Activated CD8-positive, alpha-beta T cell treated with anti-CD3 and anti-CD28 coated beads for 36 hours (primary cell): Measurements from ENCODE around the gene NRXN3. TPM values are rescaled to one million over a fixed set of nuclear protein-coding genes. Genes with fewer than 3 reads are reported as not detected.

Experiments used
- ATAC-seq: fragments of 200-7000 bp; cut with Tn5 transposase; one replicate; pipeline ENCODE4 v1.10.0; 2021; ENCODE audit warnings: mild to moderate bottlenecking, moderate library complexity
- CTCF ChIA-PET: fragments of 350-600 bp; sonication (Branson Sonifier 250); formaldehyde crosslinking; loops from one replicate; lab custom pipeline; 2021; ENCODE audit warnings: antibody characterized with exemption; lab: Charles Lee
- POLR2A ChIA-PET: fragments of 350-600 bp; sonication (Branson Sonifier 250); formaldehyde crosslinking; loops from one replicate; lab custom pipeline; 2021; ENCODE audit warnings: antibody characterized with exemption; lab: Charles Lee
- DNase-seq: peaks from one replicate; pipeline ENCODE4 v3.0.0-alpha.2; 2020
- H3K27ac Mint-ChIP-seq: one replicate; pipeline ENCODE4 v1.8.0; 2021; ENCODE audit warnings: mild to moderate bottlenecking, mixed read lengths
- H3K27me3 Mint-ChIP-seq: one replicate; pipeline ENCODE4 v1.8.0; 2021; ENCODE audit warnings: mixed read lengths
- H3K36me3 Mint-ChIP-seq: one replicate; pipeline ENCODE4 v1.8.0; 2021; ENCODE audit warnings: low read depth, mixed read lengths
- H3K4me1 Mint-ChIP-seq: one replicate; pipeline ENCODE4 v1.8.0; 2021; ENCODE audit warnings: low read depth, mixed read lengths
- H3K4me3 Mint-ChIP-seq: one replicate; pipeline ENCODE4 v1.8.0; 2021; ENCODE audit warnings: mild to moderate bottlenecking, moderate library complexity, mixed read lengths
- H3K9me3 Mint-ChIP-seq: one replicate; pipeline ENCODE4 v1.8.0; 2021; ENCODE audit warnings: mixed read lengths
- CTCF ChIP-seq: fragments of 200-600 bp; IDR thresholded peaks from one replicate; pipeline ENCODE4 v1.8.0; 2022; ENCODE audit warnings: antibody characterized with exemption, mild to moderate bottlenecking
- intact Hi-C: fragments of 100-400 bp; cut with micrococcal nuclease; formaldehyde crosslinking; loops from one replicate; pipeline ENCODE4 v1.10.0; 2022
- total RNA-seq, 2 experiments: library from RNA; stranded (reverse); gene quantifications; one replicate each; pipeline ENCODE4 v1.2.3, GENCODE V29; 2021

Gene NRXN3
- total RNA-seq, 2 experiments from 2014 or later = not detected

GRCh38 chr14:78612666-78613065, 442.5 kb downstream of the NRXN3 start:
- Mint-ChIP-seq H3K4me3 (no peak overlapping the region), H3K36me3 (no peaks in the 10 kb centered on the region), H3K4me1 (no peaks in the 10 kb centered on the region), H3K27me3 (peaks cover 2% of the 10 kb centered on the region), H3K27ac (no peak overlapping the region), H3K9me3 (no peaks in the 10 kb centered on the region)
- TF ChIP-seq CTCF = no peak
- ATAC-seq (no peak), DNase-seq (no peak)
- ChIA-PET CTCF (no interaction called here), POLR2A (no interaction called here)
- intact Hi-C loops = no loop called here

- H3K36me3 Mint-ChIP-seq = no peaks in the 10 kb centered on the region
- no peaks in the 10 kb centered on the region for H3K4me1 Mint-ChIP-seq
- DNase-seq = no peak
- no peak overlapping the region for H3K27ac Mint-ChIP-seq
- ATAC-seq = no peak
- no peak for TF ChIP-seq CTCF
- H3K9me3 Mint-ChIP-seq = no peaks in the 10 kb centered on the region
- peaks cover 2% of the 10 kb centered on the region for H3K27me3 Mint-ChIP-seq
- POLR2A ChIA-PET = no interaction called here
- CTCF ChIA-PET = no interaction called here
- intact Hi-C loops = no loop called here
- no peak overlapping the region for H3K4me3 Mint-ChIP-seq
These were observed 444.4 kb downstream of the NRXN3 start for GRCh38 chr14:78614593-78614992.

- intact Hi-C loops = no loop called here
- CTCF ChIA-PET = no interaction called here
- ATAC-seq (no peak), DNase-seq (no peak)
- Mint-ChIP-seq H3K4me1 (no peaks in the 10 kb centered on the region), H3K36me3 (no peaks in the 10 kb centered on the region), H3K9me3 (no peaks in the 10 kb centered on the region), H3K27me3 (no peaks in the 10 kb centered on the region), H3K27ac (no peak overlapping the region), H3K4me3 (no peak overlapping the region)
- POLR2A ChIA-PET = no interaction called here
- no peak for TF ChIP-seq CTCF
These were observed 447.6 kb downstream of the NRXN3 start for GRCh38 chr14:78617735-78618134.

- ChIA-PET CTCF (no interaction called here), POLR2A (no interaction called here)
- intact Hi-C loops = no loop called here
- no peak overlapping the region for H3K4me3 Mint-ChIP-seq
- H3K9me3 Mint-ChIP-seq = no peaks in the 10 kb centered on the region
- H3K36me3 Mint-ChIP-seq = no peaks in the 10 kb centered on the region
- no peaks in the 10 kb centered on the region for H3K27me3 Mint-ChIP-seq
- ATAC-seq = no peak
- no peak for TF ChIP-seq CTCF
- DNase-seq = no peak
- no peaks in the 10 kb centered on the region for H3K4me1 Mint-ChIP-seq
- H3K27ac Mint-ChIP-seq = no peak overlapping the region
These were observed 448.2 kb downstream of the NRXN3 start for GRCh38 chr14:78618368-78618767.

GRCh38 chr14:78627114-78627513, 456.9 kb downstream of the NRXN3 start:
- CTCF ChIA-PET = no interaction called here

More at GRCh38 chr14:78627114-78627513, 456.9 kb downstream of the NRXN3 start:
- ATAC-seq = no peak
- Mint-ChIP-seq H3K4me3 (no peak overlapping the region), H3K4me1 (no peaks in the 10 kb centered on the region), H3K36me3 (no peaks in the 10 kb centered on the region), H3K27me3 (peaks cover 2% of the 10 kb centered on the region), H3K27ac (no peak overlapping the region), H3K9me3 (no peaks in the 10 kb centered on the region)
- DNase-seq = no peak
- TF ChIP-seq CTCF = no peak
- intact Hi-C loops = no loop called here
- POLR2A ChIA-PET = no interaction called here
